ENCODE results near the gene WDR53. TPM values are rescaled to one million over a fixed set of nuclear protein-coding genes. Genes with fewer than 3 reads are reported as not detected.

Gene WDR53
- total and polyA plus RNA-seq, 2 donors (not counting 3 experiments of a cell fraction or from before 2014, with no cell fraction given): 5.2 to 13.0 TPM

GRCh38 chr3:196553551-196553950 is 14.8 kb downstream of the WDR53 start:
- H3K4me3 ChIP-seq (replicated peaks in 1 of 3; ENCODE audit: insufficient read depth in 1 of 3, low read depth in 1 of 3, low read length in 3 of 3): no peak overlapping the region
- dilution Hi-C loops (cut with MboI; ENCODE audit: extremely low pct_ligation_motif_present, low sequenced_read_pairs): no loop called here
- peaks cover 14% of the 10 kb centered on the region for H3K4me1 ChIP-seq (ENCODE audit: control insufficient read depth, extremely low read depth, insufficient read depth, low read length)
- no peaks in the 10 kb centered on the region for H3K27me3 ChIP-seq (ENCODE audit: control insufficient read depth in 2 of 2, insufficient read depth in 2 of 2, low read length in 2 of 2)
- no peak overlapping the region for H3K27ac ChIP-seq (ENCODE audit: insufficient read depth, low read depth, low read length)
- POLR2A ChIA-PET: no interaction called here
- no peak for TF ChIP-seq POLR2AphosphoS5 (IDR thresholded peaks at IDR 0.05; ENCODE audit: insufficient read depth, low read depth, low read length)
- no peak for TF ChIP-seq MYC (IDR thresholded peaks at IDR 0.05; ENCODE audit: low read depth, low read length)
- no peak for TF ChIP-seq POLR2A (IDR thresholded peaks at IDR 0.05; ENCODE audit: low read depth, low read length)
- no peak for TF ChIP-seq EZH2 (IDR thresholded peaks at IDR 0.05; ENCODE audit: borderline replicate concordance, low read depth, low read length, severe bottlenecking)
- no peak for TF ChIP-seq GATA2 (IDR thresholded peaks at IDR 0.05; ENCODE audit: insufficient read depth, insufficient read length, low read depth, low read length)
- TF ChIP-seq CTCF (IDR thresholded peaks at IDR 0.05; ENCODE audit: extremely low read depth in 1 of 2, insufficient read depth in 1 of 2, low read depth in 1 of 2, low read length in 2 of 2): no peak
- TF ChIP-seq JUN (IDR thresholded peaks at IDR 0.05; ENCODE audit: borderline replicate concordance, insufficient read depth, insufficient read length, low read depth): no peak
- no peak for TF ChIP-seq FOS (IDR thresholded peaks at IDR 0.05; ENCODE audit: borderline replicate concordance, insufficient read depth, low read length)
- no peak for TF ChIP-seq MAX (IDR thresholded peaks at IDR 0.05; ENCODE audit: insufficient read depth, insufficient read length)
- intact Hi-C loops (cut with micrococcal nuclease): no loop called here
- no peak for FAIRE-seq
- H3K79me2 ChIP-seq (ENCODE audit: control insufficient read depth, insufficient read depth, low read length): no peaks in the 10 kb centered on the region
- no peaks in the 10 kb centered on the region for H3K36me3 ChIP-seq (ENCODE audit: control insufficient read depth in 2 of 2, extremely low read depth in 1 of 2, insufficient read depth in 2 of 2, low read length in 2 of 2)
- no peaks in the 10 kb centered on the region for H3K9me1 ChIP-seq (replicated peaks; ENCODE audit: control insufficient read depth, extremely low read depth, insufficient read depth, low read length)
- peaks cover 2% of the 10 kb centered on the region for H3K9me3 ChIP-seq (replicated peaks; ENCODE audit: control insufficient read depth, insufficient read depth, low read length)
- CTCF ChIA-PET: interaction anchor here (1.1 to 2.8 kb wide), 4 partner anchors 10 to 24 kb away, joined by 4 to 16 read pairs (median 6); partner anchors contain the start of genes FBXO45 and WDR53
- no peak overlapping the region for H3K4me2 ChIP-seq (ENCODE audit: insufficient read depth, low read length)
- no peaks in the 10 kb centered on the region for H4K20me1 ChIP-seq (replicated peaks; ENCODE audit: control insufficient read depth, extremely low read depth, insufficient read depth, low read length)
- no peak overlapping the region for H3K9ac ChIP-seq (replicated peaks; ENCODE audit: extremely low read depth, insufficient read depth, low read length)
- BruUV-seq (replicated peaks): no TSS peak
- no peak for DNase-seq (ENCODE audit: low read depth, low spot score)
- H2AFZ ChIP-seq (ENCODE audit: low read depth, low read length): no peak overlapping the region

Measured in endothelial cell of umbilical vein (primary cell).